Fibroblast of the aortic adventitia (primary cell): ENCODE data around the gene CABLES2. TPM values are rescaled to one million over a fixed set of nuclear protein-coding genes. Genes with fewer than 3 reads are reported as not detected.

ENCODE experiments used
- DNase-seq: peaks from one replicate; pipeline ENCODE4 v3.0.0-alpha.2; 2010; ENCODE audit warnings: low read depth
- H3K4me3 ChIP-seq: 2 replicates; pipeline ENCODE4 v1.5.1; 2011; ENCODE audit warnings: low read depth, mild to moderate bottlenecking, control low read depth, low read length, moderate library complexity
- CTCF ChIP-seq: IDR thresholded peaks from 2 replicates; pipeline ENCODE4 v1.5.1; 2011; ENCODE audit warnings: mild to moderate bottlenecking, low read length, control low read depth, inconsistent platforms; ENCODE audit not compliant: insufficient read depth
- total RNA-seq: library from RNA; depleted of rRNA; stranded (reverse); fragments of >200 nt; gene quantifications from 2 replicates; pipeline ENCODE4 v1.2.3, GENCODE V29; 2012; ENCODE audit warnings: low replicate concordance

CABLES2 gene
- total RNA-seq, 1 donor, result 4.3 TPM

- no peak for TF ChIP-seq CTCF
- no peak for DNase-seq
- H3K4me3 ChIP-seq, result no peak overlapping the region
Observed at GRCh38 chr20:62445553-62446340, 38.7 kb upstream of the CABLES2 start.

- TF ChIP-seq CTCF, result no peak
- DNase-seq, result no peak
- no peak overlapping the region for H3K4me3 ChIP-seq
Observed at GRCh38 chr20:62444286-62444685, 37.2 kb upstream of the CABLES2 start.

GRCh38 chr20:62441987-62442539 lies 35.0 kb upstream of the CABLES2 start:
- peak; percentile 9 for DNase-seq
- no peak overlapping the region for H3K4me3 ChIP-seq
- no peak for TF ChIP-seq CTCF

- no peak overlapping the region for H3K4me3 ChIP-seq
- TF ChIP-seq CTCF, result no peak
- no peak for DNase-seq
Observed at GRCh38 chr20:62439218-62439617, 32.1 kb upstream of the CABLES2 start.

- no peak for DNase-seq
- no peak overlapping the region for H3K4me3 ChIP-seq
- no peak for TF ChIP-seq CTCF
Observed at GRCh38 chr20:62437927-62438326, 30.8 kb upstream of the CABLES2 start.

- DNase-seq, result no peak
- H3K4me3 ChIP-seq, result no peak overlapping the region
- TF ChIP-seq CTCF, result no peak
Observed at GRCh38 chr20:62437496-62437895, 30.4 kb upstream of the CABLES2 start.

GRCh38 chr20:62436692-62437091 lies 29.6 kb upstream of the CABLES2 start:
- no peak for DNase-seq
- H3K4me3 ChIP-seq, result no peak overlapping the region
- no peak for TF ChIP-seq CTCF
